Fibroblast of lung (primary cell): ENCODE data around the gene OSTM1.

ENCODE experiments used
- CTCF ChIP-seq, 2 donors: IDR thresholded peaks in 1 of 2; conservative IDR thresholded peaks in 1 of 2; 1 replicate in 1 of 2; 2 replicates in 1 of 2; pipeline ENCODE4 v1.5.1; 2011 to 2012; ENCODE audit warnings: low read length in 2 of 2, control low read depth in 1 of 2, inconsistent platforms in 1 of 2, low read depth in 1 of 2, mild to moderate bottlenecking in 1 of 2
- EZH2 ChIP-seq: IDR thresholded peaks from 2 replicates; pipeline ENCODE4 v1.5.1; 2012; ENCODE audit warnings: low read length, control low read depth, mild to moderate bottlenecking; ENCODE audit errors: missing control alignments

GRCh38 chr6:108121612-108122011, 47.1 kb upstream of the OSTM1 start:
- TF ChIP-seq CTCF (conservative IDR thresholded peaks at IDR 0.05 in 1 of 2, IDR thresholded peaks at IDR 0.05 in 1 of 2; ENCODE audit: low read depth in 1 of 2, low read length in 2 of 2) = no peak
- no peak for TF ChIP-seq EZH2
